Adrenal gland (tissue), 12 donors: Measurements from ENCODE around the gene TRPV4. TPM values are rescaled to one million over a fixed set of nuclear protein-coding genes. Genes with fewer than 3 reads are reported as not detected.

Experiments
- DNase-seq, 7 donors: peaks; one replicate each; pipeline ENCODE4 v3.0.0-alpha.2; 2019 to 2020
- H3K27ac ChIP-seq, 5 donors: fragments of 200-600 bp; sonication (generic) in 4 of 5; 1 replicate in 3 of 5; 2 replicates in 2 of 5; pipeline versions ENCODE4 v1.5.1 to v1.8.0; 2016 to 2020; ENCODE audit warnings: mild to moderate bottlenecking in 1 of 5
- H3K27me3 ChIP-seq: fragments of 200-600 bp; 2 replicates; pipeline ENCODE4 v1.8.0; 2021
- H3K36me3 ChIP-seq, 2 donors: fragments of 200-600 bp; replicated peaks in 1 of 2; 1 replicate in 1 of 2; 2 replicates in 1 of 2; pipeline versions ENCODE4 v1.5.1 to v1.8.0; 2018 to 2022
- H3K4me1 ChIP-seq, 2 donors: fragments of 200-600 bp; replicated peaks in 1 of 2; 1 replicate in 1 of 2; 2 replicates in 1 of 2; pipeline versions ENCODE4 v1.5.1 to v1.8.0; 2018 to 2021
- H3K4me3 ChIP-seq, 4 donors: fragments of 200-600 bp; sonication (generic) in 3 of 4; one replicate each; pipeline ENCODE4 v1.5.1; 2016 to 2018
- H3K9me3 ChIP-seq, 3 donors: fragments of 200-600 bp; sonication (generic) in 1 of 3; replicated peaks in 1 of 3; 1 replicate in 2 of 3; 2 replicates in 1 of 3; pipeline versions ENCODE4 v1.5.1 to v1.8.0; 2016 to 2021
- POLR2A ChIP-seq, 2 donors: fragments of 450-650 bp; IDR thresholded peaks; one replicate each; pipeline ENCODE4 v1.6.1; 2017; ENCODE audit warnings: antibody characterized with exemption in 2 of 2, mild to moderate bottlenecking in 2 of 2, moderate library complexity in 1 of 2
- WGBS, 4 donors: extraction: QIAGEN DNeasy Blood & Tissue Kit in 2 of 4; methylation state at CpG; one replicate each; pipeline versions ENCODE4 v1.1.5 to v1.1.7; 2013 to 2017; 5-methylcytosine and 5-hydroxymethylcytosine counted together
- intact Hi-C, 2 donors: fragments of 100-400 bp; cut with DNase I; formaldehyde crosslinking; loops; one replicate each; pipeline versions ENCODE4 v1.14.1 to v1.15.0; 2022 to 2023
- polyA plus RNA-seq, 3 donors: library from polyadenylated mRNA; stranded (reverse); fragments of 200-250 nt in 2 of 3; fragments of 350-450 nt in 1 of 3; fragmentation: Illumina TruSeq in 1 of 3; extraction: RNeasy Lipid Tissue Mini Kit (QIAGEN cat#74804) in 1 of 3; gene quantifications; one replicate each; pipeline ENCODE4 v1.2.3, GENCODE V29; 2013 to 2014
- total RNA-seq, 9 donors: library from RNA; depleted of rRNA in 4 of 9; stranded (reverse); fragments of >200 nt in 4 of 9; fragments of 120-200 nt in 1 of 9; fragmentation: NEBNext Ultra II Directional in 1 of 9; extraction: Animal tissue kit (Norgen Biotek cat#: 25700) in 1 of 9; gene quantifications; one replicate each; pipeline versions ENCODE4 v1.1.0 to v1.2.4, GENCODE V29; 2013 to 2023
- TF ChIP-seq, protein P1 (sequence below), 6 experiments: fragments of 450-650 bp in 4 of 6; fragments of 200-600 bp in 2 of 6; sonication (generic) in 1 of 6; IDR thresholded peaks; 1 replicate in 5 of 6; 2 replicates in 1 of 6; pipeline versions ENCODE4 v1.5.1 to v1.8.0; 2016 to 2021; ENCODE audit warnings: antibody characterized with exemption in 6 of 6, mild to moderate bottlenecking in 2 of 6, moderate library complexity in 1 of 6
- donor health status: healthy with polysubstance abuse.
- donor health status: Bipolar disorder and iron deficiency.
- donor health status: DM: yes; HTN: yes; CAD: no.
- donor health status: DM: no; HTN: no; CAD: no.
- donor health status: DM: no; HTN: no; CAD: no.
- donor health status: DM: yes; HTN: yes; CAD: no.

Gene TRPV4
- total and polyA plus RNA-seq, 12 donors = 0.30 to 5.9 (median 1.4) TPM

- WGBS, 4 donors = 84 to 92% (median 90%) methylated on average over 6 of the region's 6 CpGs
- DNase-seq = peak in 4 of 7 donors; percentile 10 to 50 (median 14)
Measured at GRCh38 chr12:109765446-109765810, 67.8 kb downstream of the TRPV4 start.

GRCh38 chr12:109764776-109765445 is 68.3 kb downstream of the TRPV4 start:
- intact Hi-C loops = no loop called here
- Histone ChIP-seq H3K9me3 (peaks cover 0 to 5% (median 0%) of the 10 kb centered on the region in 3 donors), H3K27ac (no peak overlapping the region), H3K4me3 (no peak overlapping the region), H3K4me1 (peaks cover 17 to 21% of the 10 kb centered on the region in 2 donors), H3K27me3 (no peaks in the 10 kb centered on the region), H3K36me3 (no peaks in the 10 kb centered on the region)
- no peak for TF ChIP-seq POLR2A (IDR thresholded peaks at IDR 0.05)
- TF ChIP-seq, protein P1, sequence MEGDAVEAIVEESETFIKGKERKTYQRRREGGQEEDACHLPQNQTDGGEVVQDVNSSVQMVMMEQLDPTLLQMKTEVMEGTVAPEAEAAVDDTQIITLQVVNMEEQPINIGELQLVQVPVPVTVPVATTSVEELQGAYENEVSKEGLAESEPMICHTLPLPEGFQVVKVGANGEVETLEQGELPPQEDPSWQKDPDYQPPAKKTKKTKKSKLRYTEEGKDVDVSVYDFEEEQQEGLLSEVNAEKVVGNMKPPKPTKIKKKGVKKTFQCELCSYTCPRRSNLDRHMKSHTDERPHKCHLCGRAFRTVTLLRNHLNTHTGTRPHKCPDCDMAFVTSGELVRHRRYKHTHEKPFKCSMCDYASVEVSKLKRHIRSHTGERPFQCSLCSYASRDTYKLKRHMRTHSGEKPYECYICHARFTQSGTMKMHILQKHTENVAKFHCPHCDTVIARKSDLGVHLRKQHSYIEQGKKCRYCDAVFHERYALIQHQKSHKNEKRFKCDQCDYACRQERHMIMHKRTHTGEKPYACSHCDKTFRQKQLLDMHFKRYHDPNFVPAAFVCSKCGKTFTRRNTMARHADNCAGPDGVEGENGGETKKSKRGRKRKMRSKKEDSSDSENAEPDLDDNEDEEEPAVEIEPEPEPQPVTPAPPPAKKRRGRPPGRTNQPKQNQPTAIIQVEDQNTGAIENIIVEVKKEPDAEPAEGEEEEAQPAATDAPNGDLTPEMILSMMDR (IDR thresholded peaks at IDR 0.05) = no peak
- 81 to 90% (median 85%) methylated on average over 16 to 18 of the region's 18 CpGs for WGBS, 4 donors
- DNase-seq = peak in 5 of 7 donors; percentile 5 to 38 (median 14)

More at GRCh38 chr12:109765446-109765810, 67.8 kb downstream of the TRPV4 start:
- Histone ChIP-seq H3K4me1 (peaks cover 12 to 16% of the 10 kb centered on the region in 2 donors), H3K27ac (no peak overlapping the region), H3K36me3 (no peaks in the 10 kb centered on the region), H3K27me3 (no peaks in the 10 kb centered on the region), H3K4me3 (no peak overlapping the region), H3K9me3 (peaks cover 0 to 5% (median 0%) of the 10 kb centered on the region in 3 donors)
- intact Hi-C loops = no loop called here
- TF ChIP-seq, protein P1 (IDR thresholded peaks at IDR 0.05) = no peak
- TF ChIP-seq POLR2A (IDR thresholded peaks at IDR 0.05) = no peak

DNA sequence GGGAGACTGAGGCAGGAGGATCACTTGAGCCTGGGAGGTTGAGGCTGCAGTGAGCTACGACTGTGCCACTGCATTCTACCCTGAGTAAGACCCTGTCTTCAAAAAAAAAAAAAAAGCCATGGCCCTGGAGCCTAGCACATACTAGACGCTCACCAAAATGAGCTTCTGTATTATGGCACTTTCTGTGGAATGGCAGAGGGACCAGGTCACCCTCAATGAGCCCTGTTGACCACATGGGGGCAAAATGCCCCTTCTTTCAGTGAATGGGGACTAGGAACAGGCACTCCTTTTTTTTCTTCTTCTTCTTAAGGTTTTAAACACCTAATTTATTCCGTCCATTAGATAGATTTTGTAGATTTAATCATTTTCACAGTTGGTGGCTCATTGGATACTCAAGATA is 69.1 kb downstream of the TRPV4 start:
- no peak for TF ChIP-seq POLR2A (IDR thresholded peaks at IDR 0.05)
- TF ChIP-seq, protein P1 (IDR thresholded peaks at IDR 0.05) = peak in 1 of 6 experiments; percentile 6
- peaks cover 0 to 5% (median 0%) of the 10 kb centered on the region in 3 donors for H3K9me3 ChIP-seq
- intact Hi-C loops = no loop called here
- H3K36me3 ChIP-seq = no peaks in the 10 kb centered on the region
- no peaks in the 10 kb centered on the region for H3K27me3 ChIP-seq
- 83 to 97% (median 90%) methylated on average over 2 to 3 of the region's 3 CpGs for WGBS, 4 donors
- DNase-seq = peak in 5 of 7 donors; percentile 6 to 47 (median 14)
- no peak overlapping the region for H3K27ac ChIP-seq
- peaks cover 25 to 29% of the 10 kb centered on the region in 2 donors for H3K4me1 ChIP-seq
- no peak overlapping the region for H3K4me3 ChIP-seq

DNA sequence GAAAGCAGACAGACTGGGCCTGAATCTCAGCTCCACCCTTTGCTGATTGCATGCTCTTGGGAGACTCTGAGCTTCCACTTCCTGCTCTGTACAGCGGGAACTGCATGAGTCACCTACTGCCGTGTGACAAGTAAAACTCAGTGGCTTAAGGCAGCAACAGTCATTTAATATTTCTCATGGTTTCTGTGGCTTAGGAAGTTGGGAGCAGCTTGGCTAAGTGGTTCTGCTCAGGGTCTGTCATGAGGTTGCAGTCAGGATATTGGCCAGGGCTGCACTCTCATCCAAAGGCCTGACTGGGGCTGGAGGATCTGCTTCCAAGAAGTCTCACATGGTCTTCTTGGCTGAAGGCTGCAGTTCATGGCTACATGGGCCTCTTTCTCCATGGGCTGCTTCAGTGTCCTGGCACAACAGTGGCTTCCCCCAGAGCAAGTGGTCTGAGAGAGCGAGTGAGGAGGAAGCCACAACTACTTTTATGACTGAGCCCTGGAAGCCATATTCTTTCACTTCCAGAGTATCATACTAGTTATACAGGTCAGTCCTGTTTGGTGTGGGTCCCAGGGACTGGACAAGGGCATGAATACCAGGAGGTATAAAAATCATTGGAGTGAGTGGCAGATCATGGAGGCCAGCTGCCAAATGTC is 69.9 kb downstream of the TRPV4 start:
- WGBS, 4 donors = 17 to 85% (median 39%) methylated on average over 1 to 3 of the region's 3 CpGs
- TF ChIP-seq POLR2A (IDR thresholded peaks at IDR 0.05) = no peak
- TF ChIP-seq, protein P1 (IDR thresholded peaks at IDR 0.05) = no peak
- peak; percentile 13 to 71 (median 56) for DNase-seq
- H3K27ac ChIP-seq = peak overlapping the region in 3 of 5 donors; percentile 2 to 75 (median 65)
- H3K9me3 ChIP-seq = peaks cover 0 to 5% (median 0%) of the 10 kb centered on the region in 3 donors
- intact Hi-C loops = no loop called here
- no peaks in the 10 kb centered on the region for H3K36me3 ChIP-seq
- H3K4me1 ChIP-seq = peaks cover 26 to 31% of the 10 kb centered on the region in 2 donors
- no peaks in the 10 kb centered on the region for H3K27me3 ChIP-seq
- H3K4me3 ChIP-seq = no peak overlapping the region
